DND-41 (cell line): ENCODE data around the gene CFAP61.

ENCODE experiments used
- ATAC-seq: fragments of 200-7000 bp; cut with Tn5 transposase; 3 replicates; pipeline ENCODE4 v1.9.1; 2021; ENCODE audit warnings: low read depth; ENCODE audit not compliant: insufficient read depth
- DNase-seq: peaks from one replicate; pipeline ENCODE4 v3.0.0-alpha.2; 2020
- H2AFZ ChIP-seq: 2 replicates; pipeline ENCODE4 v1.6.0; 2012; ENCODE audit warnings: low read depth, low read length
- H3K27ac ChIP-seq: 2 replicates; pipeline ENCODE4 v1.5.1; 2012; ENCODE audit warnings: low read length, inconsistent platforms
- H3K27me3 ChIP-seq: fragments of 200-600 bp; sonication (generic); 2 replicates; pipeline ENCODE4 v1.6.0; 2012; ENCODE audit warnings: low read length, mild to moderate bottlenecking, inconsistent platforms; ENCODE audit not compliant: insufficient read depth, poor library complexity
- H3K36me3 ChIP-seq: 2 replicates; pipeline ENCODE4 v1.5.1; 2012; ENCODE audit warnings: low read length, inconsistent platforms; ENCODE audit not compliant: insufficient read depth
- H3K4me1 ChIP-seq: 2 replicates; pipeline ENCODE4 v1.5.1; 2012; ENCODE audit warnings: mild to moderate bottlenecking, low read length; ENCODE audit not compliant: insufficient read depth
- H3K4me2 ChIP-seq: 2 replicates; pipeline ENCODE4 v1.6.0; 2012; ENCODE audit warnings: mild to moderate bottlenecking, moderate library complexity, low read length, inconsistent platforms; ENCODE audit not compliant: insufficient read depth
- H3K4me3 ChIP-seq, 2 experiments: fragments of 200-600 bp in 1 of 2; shearing (Covaris generic) in 1 of 2; 2 replicates each; pipeline ENCODE4 v1.5.1; 2012 to 2016; ENCODE audit warnings: inconsistent platforms in 2 of 2, low read length in 2 of 2, mild to moderate bottlenecking in 2 of 2, low read depth in 1 of 2, moderate library complexity in 1 of 2
- H3K79me2 ChIP-seq: 2 replicates; pipeline ENCODE4 v1.6.0; 2012; ENCODE audit warnings: low read length, inconsistent platforms; ENCODE audit not compliant: insufficient read depth
- H3K9ac ChIP-seq: 2 replicates; pipeline ENCODE4 v1.6.0; 2012; ENCODE audit warnings: low read depth, mild to moderate bottlenecking, inconsistent platforms, low read length, moderate library complexity
- H3K9me3 ChIP-seq: 2 replicates; pipeline ENCODE4 v1.5.1; 2012; ENCODE audit warnings: low read length, moderate library complexity, mild to moderate bottlenecking, inconsistent platforms; ENCODE audit not compliant: insufficient read depth, severe bottlenecking
- H4K20me1 ChIP-seq: 2 replicates; pipeline ENCODE4 v1.6.0; 2012; ENCODE audit warnings: low read length; ENCODE audit not compliant: insufficient read depth
- CTCF ChIP-seq: IDR thresholded peaks from 2 replicates; pipeline ENCODE4 v1.5.1; 2012; ENCODE audit warnings: borderline replicate concordance, low read length, moderate library complexity, mild to moderate bottlenecking; ENCODE audit not compliant: poor library complexity, severe bottlenecking; ENCODE audit errors: extremely low read depth
- EZH2 ChIP-seq: IDR thresholded peaks from 3 replicates; pipeline ENCODE4 v1.6.1; 2012; ENCODE audit warnings: borderline replicate concordance, low read depth, mild to moderate bottlenecking, moderate library complexity, low read length, inconsistent platforms; ENCODE audit not compliant: severe bottlenecking

CFAP61 gene

GRCh38 chr20:20341371-20341770 lies 289.0 kb downstream of the CFAP61 start:
- H3K4me3 ChIP-seq = no peak overlapping the region
- no peak overlapping the region for H3K4me2 ChIP-seq
- H3K9ac ChIP-seq = no peak overlapping the region
- no peak for TF ChIP-seq CTCF
- TF ChIP-seq EZH2 = no peak
- H3K27ac ChIP-seq = no peak overlapping the region
- H2AFZ ChIP-seq = no peak overlapping the region
- H4K20me1 ChIP-seq = no peaks in the 10 kb centered on the region
- H3K9me3 ChIP-seq = no peaks in the 10 kb centered on the region
- ATAC-seq = no peak
- H3K27me3 ChIP-seq = no peaks in the 10 kb centered on the region
- H3K4me1 ChIP-seq = no peaks in the 10 kb centered on the region
- DNase-seq = no peak
- H3K36me3 ChIP-seq = no peaks in the 10 kb centered on the region
- no peaks in the 10 kb centered on the region for H3K79me2 ChIP-seq

DNA sequence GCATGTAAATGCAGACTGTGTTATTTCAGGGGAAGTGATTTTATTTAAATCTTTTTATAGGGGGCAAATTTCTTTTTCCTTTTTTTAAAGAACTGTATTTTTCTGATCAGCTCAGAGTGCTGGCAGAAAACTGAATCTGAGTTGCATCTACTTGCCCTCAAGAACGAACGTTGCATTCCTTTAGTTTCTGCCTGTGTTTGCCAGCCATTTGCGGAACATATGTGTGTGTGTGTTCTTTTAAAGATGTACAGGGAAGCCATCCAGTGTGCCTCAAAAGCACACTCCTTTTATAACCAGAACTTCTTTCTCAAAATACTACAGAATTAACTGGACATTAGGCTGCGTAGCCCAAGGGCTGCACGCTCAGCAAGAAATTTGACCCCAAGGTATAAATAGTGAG lies 289.7 kb downstream of the CFAP61 start:
- Histone ChIP-seq H3K9ac (no peak overlapping the region), H3K79me2 (no peaks in the 10 kb centered on the region), H3K27ac (no peak overlapping the region), H4K20me1 (no peaks in the 10 kb centered on the region), H3K4me2 (no peak overlapping the region), H3K4me1 (no peaks in the 10 kb centered on the region), H3K9me3 (no peaks in the 10 kb centered on the region), H3K36me3 (no peaks in the 10 kb centered on the region), H3K27me3 (no peaks in the 10 kb centered on the region), H2AFZ (no peak overlapping the region), H3K4me3 (no peak overlapping the region)
- DNase-seq = no peak
- no peak for ATAC-seq
- TF ChIP-seq EZH2 = no peak
- TF ChIP-seq CTCF = no peak

DNA sequence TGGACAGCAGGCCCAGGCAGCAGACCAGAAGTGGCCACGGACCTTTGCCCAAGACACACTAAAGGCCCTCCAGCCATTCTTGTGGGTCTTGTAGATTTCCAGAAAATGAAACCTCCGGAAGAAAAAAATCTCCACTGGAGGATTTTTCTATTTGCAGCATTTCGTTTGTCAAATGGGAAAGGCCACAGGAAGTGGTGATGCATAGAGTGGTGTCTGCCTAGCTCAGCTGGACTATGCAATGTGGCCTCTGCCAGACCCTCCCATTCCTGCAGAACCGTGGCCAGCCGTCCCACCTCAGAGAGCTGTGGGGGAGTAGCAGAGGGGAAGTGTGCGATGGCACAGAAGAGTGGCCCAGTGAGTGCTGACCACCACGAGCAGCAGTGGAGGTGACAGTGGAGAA lies 291.6 kb downstream of the CFAP61 start:
- H3K36me3 ChIP-seq = no peaks in the 10 kb centered on the region
- TF ChIP-seq CTCF = no peak
- TF ChIP-seq EZH2 = no peak
- no peak overlapping the region for H3K4me2 ChIP-seq
- H3K4me1 ChIP-seq = no peaks in the 10 kb centered on the region
- H3K4me3 ChIP-seq = no peak overlapping the region
- no peak overlapping the region for H3K9ac ChIP-seq
- no peak overlapping the region for H2AFZ ChIP-seq
- no peak overlapping the region for H3K27ac ChIP-seq
- H4K20me1 ChIP-seq = no peaks in the 10 kb centered on the region
- no peaks in the 10 kb centered on the region for H3K79me2 ChIP-seq
- no peaks in the 10 kb centered on the region for H3K27me3 ChIP-seq
- DNase-seq = no peak
- no peaks in the 10 kb centered on the region for H3K9me3 ChIP-seq
- no peak for ATAC-seq

- H3K4me3 ChIP-seq = no peak overlapping the region
- TF ChIP-seq CTCF (no peak), EZH2 (no peak)
- H3K27ac ChIP-seq = no peak overlapping the region
- H3K4me1 ChIP-seq = no peaks in the 10 kb centered on the region
- ATAC-seq (no peak), DNase-seq (no peak)
- H4K20me1 ChIP-seq = no peaks in the 10 kb centered on the region
- H3K36me3 ChIP-seq = no peaks in the 10 kb centered on the region
- no peaks in the 10 kb centered on the region for H3K27me3 ChIP-seq
- H3K9ac ChIP-seq = no peak overlapping the region
- no peaks in the 10 kb centered on the region for H3K9me3 ChIP-seq
- no peak overlapping the region for H2AFZ ChIP-seq
- no peaks in the 10 kb centered on the region for H3K79me2 ChIP-seq
- H3K4me2 ChIP-seq = no peak overlapping the region
Observed at GRCh38 chr20:20344476-20344875, 292.1 kb downstream of the CFAP61 start.
